ENCODE results near the gene LASP1. TPM values are rescaled to one million over a fixed set of nuclear protein-coding genes. Genes with fewer than 3 reads are reported as not detected.

The LASP1 gene
- total RNA-seq, 3 donors from 2014 or later = 88.7 to 145 (median 92.8) TPM

DNA sequence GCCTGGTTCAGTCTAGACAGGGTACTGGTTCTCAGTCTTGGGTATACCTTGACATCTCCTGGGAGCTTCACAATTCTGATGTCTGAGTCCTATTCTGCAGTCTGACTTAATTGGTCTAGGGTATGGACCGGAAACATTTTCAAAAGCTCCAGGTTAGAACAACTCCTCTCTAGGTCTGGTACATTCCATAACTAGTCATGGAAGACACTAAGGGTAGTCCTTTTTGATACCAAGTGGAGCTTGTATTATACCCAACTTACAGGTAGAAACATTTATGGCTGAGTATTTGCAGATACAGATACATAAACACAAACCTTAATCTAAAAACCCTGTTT lies 21.3 kb upstream of the LASP1 start:
- TF ChIP-seq POLR2AphosphoS5 (IDR thresholded peaks at IDR 0.05) (no peak), POLR2A (IDR thresholded peaks at IDR 0.05) (no peak)
- TF ChIP-seq, protein P1, sequence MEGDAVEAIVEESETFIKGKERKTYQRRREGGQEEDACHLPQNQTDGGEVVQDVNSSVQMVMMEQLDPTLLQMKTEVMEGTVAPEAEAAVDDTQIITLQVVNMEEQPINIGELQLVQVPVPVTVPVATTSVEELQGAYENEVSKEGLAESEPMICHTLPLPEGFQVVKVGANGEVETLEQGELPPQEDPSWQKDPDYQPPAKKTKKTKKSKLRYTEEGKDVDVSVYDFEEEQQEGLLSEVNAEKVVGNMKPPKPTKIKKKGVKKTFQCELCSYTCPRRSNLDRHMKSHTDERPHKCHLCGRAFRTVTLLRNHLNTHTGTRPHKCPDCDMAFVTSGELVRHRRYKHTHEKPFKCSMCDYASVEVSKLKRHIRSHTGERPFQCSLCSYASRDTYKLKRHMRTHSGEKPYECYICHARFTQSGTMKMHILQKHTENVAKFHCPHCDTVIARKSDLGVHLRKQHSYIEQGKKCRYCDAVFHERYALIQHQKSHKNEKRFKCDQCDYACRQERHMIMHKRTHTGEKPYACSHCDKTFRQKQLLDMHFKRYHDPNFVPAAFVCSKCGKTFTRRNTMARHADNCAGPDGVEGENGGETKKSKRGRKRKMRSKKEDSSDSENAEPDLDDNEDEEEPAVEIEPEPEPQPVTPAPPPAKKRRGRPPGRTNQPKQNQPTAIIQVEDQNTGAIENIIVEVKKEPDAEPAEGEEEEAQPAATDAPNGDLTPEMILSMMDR (IDR thresholded peaks at IDR 0.05) = no peak
- Histone ChIP-seq H3K9me3 (no peaks in the 10 kb centered on the region), H3K36me3 (no peaks in the 10 kb centered on the region), H3K4me3 (no peak overlapping the region), H3K4me1 (peaks cover 0 to 10% of the 10 kb centered on the region in 2 donors), H3K27ac (no peak overlapping the region), H3K27me3 (no peaks in the 10 kb centered on the region)
- DNase-seq (ENCODE audit: low spot score in 2 of 2) = no peak
- intact Hi-C loops (cut with DNase I; ENCODE audit: low total_unique reads) = no loop called here

DNA sequence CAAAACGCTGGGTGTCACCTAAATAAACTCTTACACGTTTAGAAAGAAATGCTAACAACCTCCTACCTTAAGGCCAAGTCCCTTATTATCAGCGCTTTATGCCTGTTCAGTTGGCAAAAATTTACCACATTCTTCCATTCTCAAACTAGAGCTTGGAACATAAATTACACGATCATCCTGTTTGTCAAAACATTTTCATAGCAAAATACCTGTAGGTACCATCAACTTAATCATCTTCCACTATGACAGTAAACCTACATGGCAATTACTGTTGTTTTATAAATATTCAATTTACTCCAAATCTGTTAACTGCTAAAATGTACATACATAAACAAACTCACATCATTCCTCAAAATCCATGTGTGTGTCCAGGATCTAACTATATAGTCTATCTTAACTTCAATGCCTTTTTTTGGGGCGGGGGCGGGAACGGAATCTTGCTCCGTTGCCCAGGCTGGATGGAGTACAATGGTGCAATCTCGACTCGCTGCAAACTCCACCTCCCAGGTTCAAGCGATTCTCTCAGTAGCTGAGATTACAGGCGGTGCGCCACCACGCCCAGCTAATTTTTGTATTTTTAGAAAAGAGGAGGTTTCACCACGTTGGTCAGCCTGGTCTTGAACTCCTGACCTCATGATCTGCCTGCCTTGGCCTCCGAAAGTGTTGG lies 20.8 kb upstream of the LASP1 start:
- no peak overlapping the region for H3K4me3 ChIP-seq
- H3K9me3 ChIP-seq = no peaks in the 10 kb centered on the region
- no peak overlapping the region for H3K27ac ChIP-seq
- no peaks in the 10 kb centered on the region for H3K27me3 ChIP-seq
- peaks cover 0 to 10% of the 10 kb centered on the region in 2 donors for H3K4me1 ChIP-seq
- no peak for DNase-seq (ENCODE audit: low spot score in 2 of 2)
- intact Hi-C loops (cut with DNase I; ENCODE audit: low total_unique reads) = no loop called here
- TF ChIP-seq POLR2A (IDR thresholded peaks at IDR 0.05) (no peak), POLR2AphosphoS5 (IDR thresholded peaks at IDR 0.05) (no peak)
- TF ChIP-seq, protein P1 (IDR thresholded peaks at IDR 0.05) = no peak
- H3K36me3 ChIP-seq = no peaks in the 10 kb centered on the region

DNA sequence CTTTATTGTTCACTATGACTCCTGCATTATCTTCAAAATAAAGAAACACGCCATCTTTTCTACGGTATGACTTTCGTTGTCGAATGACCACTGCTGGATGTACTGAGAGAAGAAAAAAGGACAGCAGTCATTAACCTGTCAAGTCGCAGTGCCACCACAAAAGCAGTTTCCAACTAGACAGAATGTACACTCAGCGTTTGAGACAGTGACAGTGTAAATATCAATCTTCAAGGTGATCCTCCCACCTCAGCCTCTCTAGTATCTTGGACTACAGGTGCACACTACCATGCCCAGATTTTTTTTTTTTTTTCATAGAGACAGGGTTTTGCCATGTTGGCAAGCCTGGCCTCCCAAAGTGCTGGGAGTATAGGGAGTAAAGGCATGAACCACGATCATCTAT lies 19.5 kb upstream of the LASP1 start:
- Histone ChIP-seq H3K27me3 (no peaks in the 10 kb centered on the region), H3K36me3 (no peaks in the 10 kb centered on the region), H3K9me3 (no peaks in the 10 kb centered on the region), H3K4me3 (peak overlapping the region in 1 of 3 donors; percentile 88), H3K27ac (no peak overlapping the region), H3K4me1 (peaks cover 0 to 10% of the 10 kb centered on the region in 2 donors)
- DNase-seq (ENCODE audit: low spot score in 2 of 2) = no peak
- no peak for TF ChIP-seq POLR2AphosphoS5 (IDR thresholded peaks at IDR 0.05)
- no peak for TF ChIP-seq POLR2A (IDR thresholded peaks at IDR 0.05)
- TF ChIP-seq, protein P1 (IDR thresholded peaks at IDR 0.05) = no peak
- intact Hi-C loops (cut with DNase I; ENCODE audit: low total_unique reads) = no loop called here

DNA sequence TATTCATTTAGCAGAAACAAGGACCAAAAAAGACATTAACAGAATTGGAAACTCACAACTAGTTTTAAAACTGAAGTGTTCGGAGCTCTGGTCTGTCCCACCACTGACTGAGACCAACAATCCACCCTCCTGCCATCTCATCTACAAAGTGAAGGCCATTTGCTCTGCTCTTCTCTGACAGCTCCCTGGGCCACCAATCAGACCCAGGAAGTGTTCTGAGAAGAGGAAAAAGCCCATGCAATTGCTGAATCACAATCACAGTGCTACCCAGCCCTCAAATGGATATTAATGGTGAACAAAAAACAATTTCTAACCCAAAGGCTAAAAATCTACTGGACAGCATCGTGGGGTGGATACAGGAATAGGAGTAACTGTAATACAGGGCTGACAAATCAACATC lies 18.4 kb upstream of the LASP1 start:
- intact Hi-C loops (cut with DNase I; ENCODE audit: low total_unique reads) = no loop called here
- Histone ChIP-seq H3K4me1 (peaks cover 0 to 10% of the 10 kb centered on the region in 2 donors), H3K9me3 (no peaks in the 10 kb centered on the region), H3K36me3 (no peaks in the 10 kb centered on the region), H3K27me3 (no peaks in the 10 kb centered on the region), H3K27ac (peak overlapping the region in 1 of 2 donors; percentile 99), H3K4me3 (peak overlapping the region in 2 of 3 donors; percentile 59 to 88)
- TF ChIP-seq POLR2A (IDR thresholded peaks at IDR 0.05) = no peak
- no peak for TF ChIP-seq POLR2AphosphoS5 (IDR thresholded peaks at IDR 0.05)
- TF ChIP-seq, protein P1 (IDR thresholded peaks at IDR 0.05) = no peak
- no peak for DNase-seq (ENCODE audit: low spot score in 2 of 2)

DNA sequence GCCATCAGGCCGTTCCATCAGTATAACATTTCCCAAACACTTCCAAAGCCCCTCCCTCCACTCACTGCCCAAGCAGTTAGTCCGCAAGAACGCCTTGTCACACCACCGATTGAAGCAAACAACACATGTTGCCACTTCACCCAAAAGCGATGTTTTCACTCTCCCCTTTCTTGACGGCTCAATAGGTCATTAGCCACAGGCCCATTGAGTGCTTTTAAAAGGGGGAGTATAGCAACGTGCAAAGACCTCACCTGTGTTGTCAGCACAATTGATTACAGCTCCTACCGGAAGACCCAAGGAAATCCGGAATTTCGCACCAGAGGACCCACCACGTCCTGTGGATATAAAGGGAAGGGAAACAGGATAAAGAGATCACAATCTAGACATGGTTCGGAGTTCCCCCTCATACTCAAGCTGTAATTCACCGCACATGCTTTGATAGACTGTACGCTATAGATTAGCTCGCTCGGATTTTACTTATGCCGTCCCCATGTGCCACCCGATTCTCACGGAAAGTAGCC lies 17.0 kb upstream of the LASP1 start:
- intact Hi-C loops (cut with DNase I; ENCODE audit: low total_unique reads) = no loop called here
- no peaks in the 10 kb centered on the region for H3K27me3 ChIP-seq
- TF ChIP-seq, protein P1 (IDR thresholded peaks at IDR 0.05) = no peak
- no peak for TF ChIP-seq POLR2AphosphoS5 (IDR thresholded peaks at IDR 0.05)
- TF ChIP-seq POLR2A (IDR thresholded peaks at IDR 0.05) = no peak
- no peaks in the 10 kb centered on the region for H3K36me3 ChIP-seq
- DNase-seq (ENCODE audit: low spot score in 2 of 2) = no peak
- H3K9me3 ChIP-seq = no peaks in the 10 kb centered on the region
- H3K4me1 ChIP-seq = peaks cover 0 to 10% of the 10 kb centered on the region in 2 donors
- H3K27ac ChIP-seq = peak overlapping the region; percentile 97 to 99
- peak overlapping the region; percentile 55 to 88 (median 59) for H3K4me3 ChIP-seq
